B cell (primary cell): Measurements from ENCODE around the gene RPA3. TPM values are rescaled to one million over a fixed set of nuclear protein-coding genes. Genes with fewer than 3 reads are reported as not detected.

Experiments used
- ATAC-seq: fragments of 200-7000 bp; cut with Tn5 transposase; one replicate; pipeline ENCODE4 v1.10.0; 2021; ENCODE audit warnings: low read depth, mild to moderate bottlenecking, moderate number of reproducible peaks, moderate library complexity
- CTCF ChIA-PET: fragments of 350-600 bp; sonication (Branson Sonifier 250); formaldehyde crosslinking; loops from one replicate; lab custom pipeline; 2021; ENCODE audit warnings: antibody characterized with exemption, inconsistent platforms; lab: Charles Lee
- POLR2A ChIA-PET: fragments of 350-600 bp; sonication (Branson Sonifier 250); formaldehyde crosslinking; loops from one replicate; lab custom pipeline; 2021; ENCODE audit warnings: antibody characterized with exemption; lab: Charles Lee
- DNase-seq: peaks from one replicate; pipeline ENCODE4 v3.0.0; 2013
- H2AFZ ChIP-seq: 2 replicates; pipeline ENCODE4 v1.6.1; 2012; ENCODE audit warnings: mild to moderate bottlenecking, low read depth, low read length; ENCODE audit not compliant: insufficient read depth, poor library complexity, severe bottlenecking
- H3K27ac ChIP-seq, 2 donors: 1 replicate in 1 of 2; 2 replicates in 1 of 2; pipeline ENCODE4 v1.5.1; 2012 to 2013; ENCODE audit warnings: low read length in 2 of 2, mild to moderate bottlenecking in 2 of 2, moderate library complexity in 1 of 2
- H3K27me3 ChIP-seq, 4 experiments: fragments of 200-600 bp in 1 of 4; sonication (generic) in 1 of 4; replicated peaks in 1 of 4; 1 replicate in 2 of 4; 2 replicates in 2 of 4; pipeline versions ENCODE4 v1.6.1 to v1.7.0; 2013 to 2016; ENCODE audit warnings: low read length in 3 of 4, mild to moderate bottlenecking in 2 of 4, mixed read lengths in 1 of 4, moderate library complexity in 1 of 4; ENCODE audit not compliant: insufficient read depth in 4 of 4, control insufficient read depth in 3 of 4; ENCODE audit errors: control extremely low read depth in 1 of 4
- H3K36me3 ChIP-seq, 2 experiments: replicated peaks in 1 of 2; 1 replicate in 1 of 2; 2 replicates in 1 of 2; pipeline versions ENCODE4 v1.6.1 to v1.7.1; 2013; ENCODE audit warnings: low read length in 1 of 2; ENCODE audit not compliant: insufficient read depth in 2 of 2, control insufficient read depth in 1 of 2; ENCODE audit errors: control extremely low read depth in 1 of 2, extremely low read depth in 1 of 2
- H3K4me1 ChIP-seq, 2 donors: fragments of 200-600 bp in 1 of 2; sonication (generic) in 1 of 2; 1 replicate in 1 of 2; 2 replicates in 1 of 2; pipeline versions ENCODE4 v1.5.1 to v1.6.1; 2013 to 2017; ENCODE audit warnings: low read length in 2 of 2; ENCODE audit not compliant: control insufficient read depth in 2 of 2, insufficient read depth in 2 of 2
- H3K4me2 ChIP-seq: replicated peaks from 2 replicates; pipeline ENCODE3; 2012; ENCODE audit warnings: mild to moderate bottlenecking, low read depth, low read length; ENCODE audit not compliant: poor library complexity, severe bottlenecking
- H3K4me3 ChIP-seq, 5 experiments: fragments of 200-600 bp in 1 of 5; sonication (generic) in 1 of 5; 1 replicate in 3 of 5; 2 replicates in 2 of 5; pipeline versions ENCODE4 v1.5.1 to v1.7.0; 2011 to 2016; ENCODE audit warnings: low read length in 4 of 5, mild to moderate bottlenecking in 4 of 5, low read depth in 2 of 5, control low read depth in 1 of 5, moderate library complexity in 1 of 5; ENCODE audit not compliant: insufficient read depth in 1 of 5; ENCODE audit errors: control extremely low read depth in 1 of 5, extremely low read depth in 1 of 5
- H3K79me2 ChIP-seq: fragments of 200-600 bp; sonication (generic); one replicate; pipeline ENCODE4 v1.6.0; 2016; ENCODE audit warnings: low read length; ENCODE audit not compliant: control insufficient read depth, insufficient read depth
- H3K9ac ChIP-seq: fragments of 200-600 bp; sonication (generic); 2 replicates; pipeline ENCODE4 v1.6.1; 2017; ENCODE audit warnings: mild to moderate bottlenecking, low read length, moderate library complexity
- H3K9me3 ChIP-seq, 3 donors: one replicate each; pipeline versions ENCODE4 v1.6.1 to v1.7.1; 2013; ENCODE audit warnings: low read length in 2 of 3; ENCODE audit not compliant: control insufficient read depth in 2 of 3, insufficient read depth in 1 of 3; ENCODE audit errors: control extremely low read depth in 1 of 3
- H4K20me1 ChIP-seq: 2 replicates; pipeline ENCODE4 v1.6.0; 2012; ENCODE audit warnings: mild to moderate bottlenecking, low read length; ENCODE audit not compliant: insufficient read depth, control insufficient read depth, poor library complexity, severe bottlenecking
- H3K27ac Mint-ChIP-seq: one replicate; pipeline ENCODE4 v1.8.0; 2021; ENCODE audit warnings: mixed read lengths
- H3K27me3 Mint-ChIP-seq: one replicate; pipeline ENCODE4 v1.8.0; 2021; ENCODE audit warnings: mixed read lengths
- H3K4me1 Mint-ChIP-seq: one replicate; pipeline ENCODE4 v1.8.0; 2021; ENCODE audit warnings: mixed read lengths
- H3K4me3 Mint-ChIP-seq: one replicate; pipeline ENCODE4 v1.8.0; 2021; ENCODE audit warnings: mixed read lengths
- H3K9me3 Mint-ChIP-seq: one replicate; pipeline ENCODE4 v1.8.0; 2022; ENCODE audit warnings: mixed read lengths; ENCODE audit not compliant: insufficient read depth
- EZH2 ChIP-seq: IDR thresholded peaks from 2 replicates; pipeline ENCODE4 v1.6.1; 2012; ENCODE audit warnings: borderline replicate concordance, low read depth, mild to moderate bottlenecking, moderate library complexity, low read length; ENCODE audit not compliant: insufficient read depth, poor library complexity, severe bottlenecking
- WGBS: methylation state at CpG from one replicate; pipeline ENCODE4 v1.1.5; 2013; ENCODE audit warnings: missing lambda C conversion rate; ENCODE audit not compliant: insufficient coverage; 5-methylcytosine and 5-hydroxymethylcytosine counted together
- intact Hi-C: fragments of 100-400 bp; cut with micrococcal nuclease; formaldehyde crosslinking; loops from one replicate; pipeline ENCODE4 v1.10.0; 2022
- polyA plus RNA-seq: library from polyadenylated mRNA; depleted of rRNA; stranded (reverse); fragments of >200 nt; gene quantifications from 2 replicates; pipeline ENCODE4 v1.2.3, GENCODE V29; 2012
- total RNA-seq, 2 donors: library from RNA; stranded (reverse); fragments of 120-200 nt in 1 of 2; gene quantifications; 1 replicate in 1 of 2; 2 replicates in 1 of 2; pipeline versions ENCODE4 v1.2.3 to v1.2.4, GENCODE V29; 2013 to 2022
- TF ChIP-seq, protein P1 (sequence below): fragments of 200-600 bp; IDR thresholded peaks from one replicate; pipeline ENCODE4 v1.8.0; 2022; ENCODE audit warnings: antibody characterized with exemption, mild to moderate bottlenecking

RPA3 gene
- total and polyA plus RNA-seq, 2 donors (not counting 1 experiment from before 2014, with no cell fraction given) = 25.6 to 49.3 TPM

DNA sequence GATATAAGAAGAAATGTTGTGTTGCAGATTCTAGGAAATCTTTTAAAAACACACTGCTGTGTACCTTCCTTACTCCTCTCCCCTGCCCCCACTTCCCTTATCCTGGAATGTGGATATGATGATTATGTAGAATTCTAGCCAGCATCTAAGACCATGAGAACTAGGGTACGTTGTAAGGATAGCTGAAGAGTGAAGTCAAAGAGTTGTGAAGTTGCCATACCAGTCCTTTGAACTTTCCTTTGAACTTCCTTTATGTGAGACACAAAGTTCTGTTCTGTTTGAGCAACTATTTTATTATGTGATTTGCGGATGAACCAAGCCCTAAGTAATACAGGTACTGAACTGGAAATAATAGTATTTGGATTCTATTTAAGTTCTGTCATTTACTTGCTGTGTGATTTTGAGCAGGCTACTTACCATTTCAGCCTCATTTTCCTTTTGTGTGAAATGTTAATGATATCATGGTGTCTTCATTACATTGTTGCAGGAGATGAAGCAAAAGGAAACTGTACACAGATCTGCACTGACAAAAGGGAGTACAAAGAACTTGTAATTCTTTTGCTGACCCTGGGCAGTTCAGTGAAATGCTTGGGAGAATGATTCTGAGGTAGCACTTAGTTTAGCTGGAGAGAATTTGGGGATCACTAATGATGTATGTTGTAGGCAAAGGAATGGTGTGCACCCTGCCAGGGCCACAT is 31.4 kb downstream of the RPA3 start:
- peaks cover 0 to 2% of the 10 kb centered on the region in 2 experiments for H3K36me3 ChIP-seq
- H3K9me3 ChIP-seq = no peaks in the 10 kb centered on the region
- TF ChIP-seq, protein P1, sequence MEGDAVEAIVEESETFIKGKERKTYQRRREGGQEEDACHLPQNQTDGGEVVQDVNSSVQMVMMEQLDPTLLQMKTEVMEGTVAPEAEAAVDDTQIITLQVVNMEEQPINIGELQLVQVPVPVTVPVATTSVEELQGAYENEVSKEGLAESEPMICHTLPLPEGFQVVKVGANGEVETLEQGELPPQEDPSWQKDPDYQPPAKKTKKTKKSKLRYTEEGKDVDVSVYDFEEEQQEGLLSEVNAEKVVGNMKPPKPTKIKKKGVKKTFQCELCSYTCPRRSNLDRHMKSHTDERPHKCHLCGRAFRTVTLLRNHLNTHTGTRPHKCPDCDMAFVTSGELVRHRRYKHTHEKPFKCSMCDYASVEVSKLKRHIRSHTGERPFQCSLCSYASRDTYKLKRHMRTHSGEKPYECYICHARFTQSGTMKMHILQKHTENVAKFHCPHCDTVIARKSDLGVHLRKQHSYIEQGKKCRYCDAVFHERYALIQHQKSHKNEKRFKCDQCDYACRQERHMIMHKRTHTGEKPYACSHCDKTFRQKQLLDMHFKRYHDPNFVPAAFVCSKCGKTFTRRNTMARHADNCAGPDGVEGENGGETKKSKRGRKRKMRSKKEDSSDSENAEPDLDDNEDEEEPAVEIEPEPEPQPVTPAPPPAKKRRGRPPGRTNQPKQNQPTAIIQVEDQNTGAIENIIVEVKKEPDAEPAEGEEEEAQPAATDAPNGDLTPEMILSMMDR = no peak
- TF ChIP-seq EZH2 = no peak
- ATAC-seq = no peak
- CTCF ChIA-PET = interaction anchor here (1.1 to 1.5 kb wide), 3 partner anchors 348 to 530 kb away, joined by 3 to 6 read pairs (median 4); no protein-coding TSS in a partner anchor
- WGBS = no CpG with 5 or more reads among the region's 2 CpGs
- H4K20me1 ChIP-seq = no peaks in the 10 kb centered on the region
- intact Hi-C loops = no loop called here
- H3K4me3 Mint-ChIP-seq = no peak overlapping the region
- H3K4me2 ChIP-seq = no peak overlapping the region
- H3K27ac Mint-ChIP-seq = peak overlapping the region; percentile 10
- H2AFZ ChIP-seq = no peak overlapping the region
- peaks cover 35% of the 10 kb centered on the region for H3K4me1 Mint-ChIP-seq
- H3K4me1 ChIP-seq = peaks cover 4 to 11% of the 10 kb centered on the region in 2 donors
- no peak overlapping the region for H3K27ac ChIP-seq
- DNase-seq = no peak
- H3K27me3 Mint-ChIP-seq = no peaks in the 10 kb centered on the region
- H3K9ac ChIP-seq = no peak overlapping the region
- no peak overlapping the region for H3K4me3 ChIP-seq
- H3K27me3 ChIP-seq = no peaks in the 10 kb centered on the region
- peaks cover 30% of the 10 kb centered on the region for H3K79me2 ChIP-seq
- H3K9me3 Mint-ChIP-seq = no peaks in the 10 kb centered on the region
- POLR2A ChIA-PET = no interaction called here

DNA sequence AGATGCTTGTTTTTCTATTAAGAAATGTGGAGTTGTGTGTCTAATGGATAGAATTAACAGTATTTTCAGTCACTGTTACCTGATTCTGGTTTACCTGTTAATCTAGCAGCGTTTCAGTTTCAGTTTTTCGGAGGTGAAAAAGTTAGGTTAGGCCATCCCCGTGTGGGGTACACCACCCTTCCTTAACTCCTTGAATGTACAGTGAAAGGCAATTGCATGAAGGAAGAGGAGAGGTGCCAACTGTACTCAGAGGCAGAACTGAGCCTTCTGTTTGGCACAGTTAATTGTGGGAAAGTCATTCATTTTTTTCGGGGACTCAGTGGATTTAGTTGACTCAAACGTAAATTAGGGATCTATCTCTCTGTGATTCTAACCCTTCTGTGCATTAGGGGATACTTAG is 35.5 kb downstream of the RPA3 start:
- H3K27ac Mint-ChIP-seq = peak overlapping the region; percentile 27
- H3K9me3 Mint-ChIP-seq = peaks cover 3% of the 10 kb centered on the region
- POLR2A ChIA-PET = no interaction called here
- Histone ChIP-seq H3K36me3 (peaks cover 0 to 3% of the 10 kb centered on the region in 2 experiments), H3K27ac (no peak overlapping the region), H3K79me2 (peaks cover 23% of the 10 kb centered on the region), H3K27me3 (no peaks in the 10 kb centered on the region), H4K20me1 (no peaks in the 10 kb centered on the region), H3K4me2 (no peak overlapping the region), H3K9me3 (peaks cover under 1 to 2% (median 1%) of the 10 kb centered on the region in 3 donors), H3K4me1 (peaks cover 3 to 13% of the 10 kb centered on the region in 2 donors), H3K9ac (no peak overlapping the region), H3K4me3 (no peak overlapping the region), H2AFZ (no peak overlapping the region)
- CTCF ChIA-PET = interaction anchor here (0.7 to 3.7 kb wide), 8 partner anchors 8 to 533 kb away, joined by 4 to 119 read pairs (median 21); no protein-coding TSS in a partner anchor
- no peak overlapping the region for H3K4me3 Mint-ChIP-seq
- ATAC-seq = no peak
- intact Hi-C loops = loop anchor here (5.0 kb wide), 1 partner anchor 86 kb away; no protein-coding TSS in a partner anchor
- H3K27me3 Mint-ChIP-seq = no peaks in the 10 kb centered on the region
- DNase-seq = no peak
- no peak for TF ChIP-seq EZH2
- TF ChIP-seq, protein P1 = no peak
- H3K4me1 Mint-ChIP-seq = peaks cover 39% of the 10 kb centered on the region
- 83% methylated on average over 5 of the region's 5 CpGs for whole genome bisulfite sequencing
